Fibroblast of gingiva (primary cell): Measurements from ENCODE around the gene LAD1.

Experiments
- DNase-seq: peaks from one replicate; pipeline ENCODE4 v3.0.0-alpha.2; 2011; ENCODE audit warnings: low read depth

Gene LAD1

GRCh38 chr1:201419256-201419655 lies 20.1 kb upstream of the LAD1 start:
- no peak for DNase-seq

- no peak for DNase-seq
Measured at GRCh38 chr1:201418461-201418860, 19.3 kb upstream of the LAD1 start.

- no peak for DNase-seq
Measured at GRCh38 chr1:201414051-201414738, 15.1 kb upstream of the LAD1 start.

DNA sequence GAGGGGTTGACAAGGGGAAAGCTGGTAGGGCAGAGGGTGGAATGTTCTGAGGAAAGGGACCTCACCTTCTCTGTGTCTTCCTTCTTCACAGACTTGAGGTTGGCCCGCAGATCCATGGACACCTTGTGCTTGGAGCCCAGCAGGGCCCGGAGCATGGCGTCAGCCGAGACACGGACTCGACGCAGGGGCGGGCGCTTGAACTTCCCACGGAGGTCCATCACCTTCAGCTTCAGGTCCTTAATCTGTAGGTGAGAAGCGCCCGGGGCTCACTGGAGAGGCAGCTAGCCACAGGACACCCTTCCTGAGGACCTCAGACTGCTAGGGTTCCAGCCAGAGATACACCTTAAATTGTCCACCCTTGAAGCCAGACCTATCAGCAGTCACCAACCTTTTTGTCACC lies 12.2 kb upstream of the LAD1 start:
- DNase-seq, result no peak

DNA sequence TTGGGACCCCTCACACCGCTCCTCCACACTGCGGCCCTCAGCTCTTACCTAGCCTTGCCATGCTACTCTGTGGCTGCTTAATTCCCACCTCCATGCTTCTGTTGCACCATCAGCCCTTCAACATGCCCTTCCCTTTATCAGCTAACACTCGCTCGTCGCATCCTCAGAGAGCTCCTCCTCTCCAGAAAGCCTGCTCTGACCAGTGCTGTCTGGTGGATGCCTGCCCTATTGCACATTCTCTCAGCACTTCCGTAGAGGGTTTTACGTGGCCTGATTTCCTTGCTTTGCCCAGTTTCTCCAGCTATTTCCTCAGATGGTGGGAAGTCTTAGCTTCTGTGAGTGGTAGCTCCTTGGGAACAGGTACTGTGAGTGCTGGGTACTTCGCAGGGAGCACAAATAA lies 10.3 kb upstream of the LAD1 start:
- DNase-seq, result no peak

- DNase-seq, result no peak
Measured at GRCh38 chr1:201408834-201409200, 9.7 kb upstream of the LAD1 start.

DNA sequence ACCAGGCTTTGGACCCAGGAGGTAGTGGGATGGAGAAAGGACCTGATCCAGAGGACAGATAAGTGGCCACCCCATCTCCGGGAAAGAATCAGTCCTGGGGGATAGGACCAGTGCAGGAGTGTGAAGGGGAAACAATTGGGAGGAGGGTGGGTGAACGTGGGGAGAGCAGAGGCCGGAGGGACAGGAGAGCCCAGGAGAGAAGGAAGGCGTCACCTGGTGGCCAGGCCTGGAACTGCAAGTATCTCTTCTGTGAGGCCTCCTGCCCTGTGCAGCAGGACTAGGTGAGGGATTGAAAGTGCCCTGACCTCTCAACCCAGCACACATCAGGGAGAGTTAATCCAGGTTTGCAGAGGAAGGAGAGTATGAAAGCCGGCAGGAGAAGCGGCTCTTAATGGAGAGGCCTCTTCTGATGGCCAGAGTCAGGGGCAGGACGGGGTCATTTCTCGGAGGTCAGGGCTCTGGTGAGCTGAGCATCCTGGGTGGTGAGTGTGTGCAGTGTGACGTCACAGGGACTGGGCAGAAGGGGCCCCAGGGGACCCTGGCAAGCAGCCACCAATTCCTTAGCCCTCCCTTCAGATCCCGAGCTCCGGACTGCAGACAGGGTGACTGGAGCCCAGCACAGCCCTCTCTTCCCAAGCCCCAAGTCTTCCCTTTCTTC lies 9.2 kb upstream of the LAD1 start:
- peak; percentile 56 for DNase-seq

- DNase-seq, result no peak
Measured at GRCh38 chr1:201406831-201407406, 7.8 kb upstream of the LAD1 start.

DNA sequence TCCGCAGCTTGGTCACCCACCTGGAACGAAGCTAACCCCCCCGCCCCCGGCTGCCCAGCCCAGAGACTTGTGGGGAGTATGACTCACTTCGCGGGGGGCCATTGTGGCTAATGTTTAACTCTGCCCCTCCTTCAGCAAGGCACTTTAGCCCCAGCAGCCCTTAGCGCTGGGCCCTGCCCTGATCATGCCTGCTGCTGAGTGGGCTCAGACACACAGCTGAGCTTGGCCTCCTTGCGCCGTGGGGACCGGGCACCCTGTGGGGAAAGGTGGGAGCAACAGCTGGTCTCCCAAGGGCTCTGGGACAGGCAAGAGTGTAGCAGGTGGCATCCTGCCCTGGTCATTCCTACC lies 6.3 kb upstream of the LAD1 start:
- DNase-seq, result no peak

DNA sequence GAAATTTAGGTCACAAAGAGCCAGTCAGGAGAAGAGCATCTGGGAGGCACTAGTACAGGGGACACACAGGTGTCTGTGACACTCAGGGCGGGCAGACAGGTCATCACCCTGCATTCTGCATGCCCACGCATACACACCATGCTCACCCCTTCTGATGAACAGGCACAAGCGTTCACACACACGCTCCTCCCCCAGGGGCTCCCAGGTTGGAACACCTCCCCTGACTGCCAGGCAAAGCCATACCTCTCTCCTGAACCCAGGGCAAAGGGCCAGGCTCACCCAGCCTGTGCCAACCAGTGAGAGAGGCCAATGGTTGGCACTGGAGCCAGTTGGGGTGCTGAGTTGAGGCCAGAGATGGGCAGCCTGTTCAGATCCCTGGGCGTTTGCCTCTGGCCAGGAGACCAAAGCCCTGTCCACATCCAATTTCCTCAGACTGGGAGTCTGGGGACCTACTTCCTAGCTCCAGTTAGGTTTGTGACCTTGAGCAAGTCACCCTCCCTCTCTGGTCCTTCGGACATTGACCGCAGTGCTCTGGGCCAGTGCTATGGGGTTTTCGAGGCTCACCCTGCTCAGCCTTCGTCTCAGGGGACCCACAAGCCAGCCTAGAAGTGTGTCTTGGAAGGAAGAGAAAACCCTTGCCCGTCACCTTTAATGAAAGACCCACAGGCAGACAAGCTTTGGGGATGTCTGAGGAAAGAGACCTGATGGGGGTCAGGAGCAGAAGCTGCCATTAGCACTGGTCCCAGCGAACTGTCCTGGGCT lies 5.8 kb upstream of the LAD1 start:
- no peak for DNase-seq

DNA sequence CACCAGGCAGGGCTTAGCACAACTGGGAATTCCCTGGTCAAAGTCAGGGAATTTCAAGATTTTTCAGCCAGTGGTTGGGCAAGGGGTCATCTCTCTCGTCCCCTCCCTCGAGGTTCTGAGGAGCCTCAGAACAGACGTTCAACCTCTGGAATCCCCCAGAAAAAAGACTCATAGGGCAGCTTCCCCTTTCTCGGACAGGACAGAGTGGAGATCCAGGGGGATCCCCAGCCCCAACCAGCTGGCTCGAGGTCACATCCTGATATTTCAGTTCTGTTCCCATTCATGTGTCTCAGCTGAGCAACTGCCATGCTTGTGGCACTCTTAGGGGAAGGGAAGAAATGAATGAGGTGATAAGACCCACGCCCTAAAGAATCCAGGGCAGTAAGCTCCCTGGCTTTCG lies 4.9 kb upstream of the LAD1 start:
- DNase-seq, result no peak

DNA sequence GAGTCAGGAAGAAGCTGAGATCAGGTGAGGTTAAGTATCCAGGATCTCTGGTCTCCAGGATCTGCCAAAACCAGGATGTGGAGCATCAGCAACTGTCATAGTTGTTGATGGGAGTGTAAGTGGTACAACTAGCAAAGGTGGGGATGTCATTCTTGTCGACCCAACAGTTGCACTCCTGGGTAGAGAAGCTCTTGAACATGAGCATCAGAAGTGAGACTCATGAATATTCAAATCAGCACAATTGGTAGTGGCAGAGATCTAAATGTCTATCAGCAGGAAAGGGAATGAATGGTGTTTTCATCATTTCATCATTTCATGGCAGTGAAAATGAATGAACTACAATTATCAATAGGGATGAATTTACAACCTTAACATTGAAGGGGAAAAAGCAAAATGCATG lies 4.2 kb upstream of the LAD1 start:
- no peak for DNase-seq

DNA sequence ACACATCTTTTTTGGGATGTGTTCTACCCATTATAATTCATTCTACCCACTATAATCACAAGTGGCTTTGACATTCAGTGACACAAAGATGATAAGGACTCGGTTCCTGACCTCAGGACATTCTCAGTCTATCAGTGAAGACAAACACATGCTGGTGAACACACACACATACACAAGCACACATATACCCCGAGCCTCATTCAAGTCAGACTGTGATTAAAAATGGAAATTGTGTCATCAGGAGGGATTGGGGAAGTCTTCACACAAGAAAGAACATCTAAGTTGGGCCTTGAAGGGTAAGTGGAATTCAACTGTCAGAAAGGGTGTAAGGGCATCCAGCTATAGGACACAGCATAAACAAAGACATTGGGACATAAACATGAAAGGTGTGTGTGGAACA lies 2.6 kb upstream of the LAD1 start:
- DNase-seq, result no peak

DNA sequence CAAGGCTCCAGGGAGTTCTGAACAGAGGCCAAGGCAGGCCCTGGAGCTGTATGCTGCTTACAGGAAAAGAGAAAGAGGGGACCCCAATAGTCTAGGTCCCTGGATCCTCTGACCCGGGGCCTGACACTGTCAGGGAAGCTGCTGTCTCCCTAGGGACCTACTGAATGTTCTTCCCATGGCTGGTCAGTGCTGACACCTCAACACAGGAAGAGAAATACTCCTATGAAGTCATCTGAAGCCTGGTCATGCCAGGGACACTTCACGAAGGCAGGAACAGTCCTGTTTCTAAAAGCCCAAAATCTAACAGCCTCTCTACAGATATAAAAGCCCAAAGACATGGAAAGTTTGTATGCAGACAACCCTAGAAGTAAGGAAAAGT lies 1.7 kb upstream of the LAD1 start:
- DNase-seq, result no peak

DNA sequence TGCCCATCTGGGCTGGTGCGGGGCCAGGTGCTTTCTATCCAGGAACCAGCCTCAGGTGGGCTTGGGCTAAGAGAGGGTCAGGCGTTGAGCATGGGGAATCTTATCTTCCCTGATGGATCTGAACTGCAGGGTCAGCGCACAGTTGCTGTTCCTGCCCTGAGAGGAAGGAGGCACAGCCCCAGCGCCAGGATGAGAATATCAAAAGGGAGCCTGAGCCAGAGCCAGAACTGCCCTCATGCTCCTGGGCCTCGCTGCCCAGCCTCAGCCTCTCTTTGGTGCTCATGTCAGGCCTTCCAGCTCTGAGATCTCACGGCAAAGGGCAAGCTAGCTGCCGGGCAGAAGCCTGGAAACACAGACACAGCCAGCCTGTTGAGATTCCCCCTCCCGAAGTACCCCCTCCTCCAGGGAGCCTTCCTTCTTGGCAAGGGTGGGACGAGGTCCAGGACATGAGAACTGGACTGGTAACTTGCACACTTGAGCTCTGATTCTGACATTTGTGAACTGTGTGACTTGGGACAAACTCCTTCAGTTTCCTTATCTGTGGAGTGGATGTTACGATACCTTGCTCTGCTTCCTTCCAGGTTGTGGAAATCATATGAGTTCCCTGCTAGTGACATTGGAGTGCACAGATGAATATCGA lies 1.2 kb upstream of the LAD1 start:
- DNase-seq, result no peak

- no peak for DNase-seq
Measured at GRCh38 chr1:201399352-201400126, 415 bp upstream of the LAD1 start.

DNA sequence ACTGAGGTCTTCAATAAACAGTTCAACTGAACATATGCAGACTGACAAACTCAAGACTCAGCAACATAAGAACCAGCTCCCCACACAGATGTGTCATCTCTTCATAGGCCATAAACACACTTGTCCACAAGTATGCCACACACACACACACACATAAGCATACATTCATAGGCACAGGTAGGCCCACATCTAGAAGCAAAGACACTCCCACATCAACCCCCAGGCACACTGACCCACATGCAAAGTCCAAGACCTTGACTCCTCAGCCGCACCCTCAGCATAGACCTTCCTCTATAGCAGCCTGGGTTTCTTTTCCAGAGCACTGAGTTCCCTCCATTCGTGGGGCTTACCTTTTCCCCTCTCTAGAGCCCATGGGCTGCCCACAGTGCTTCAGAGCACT lies 1.4 kb downstream of the LAD1 start:
- no peak for DNase-seq

DNA sequence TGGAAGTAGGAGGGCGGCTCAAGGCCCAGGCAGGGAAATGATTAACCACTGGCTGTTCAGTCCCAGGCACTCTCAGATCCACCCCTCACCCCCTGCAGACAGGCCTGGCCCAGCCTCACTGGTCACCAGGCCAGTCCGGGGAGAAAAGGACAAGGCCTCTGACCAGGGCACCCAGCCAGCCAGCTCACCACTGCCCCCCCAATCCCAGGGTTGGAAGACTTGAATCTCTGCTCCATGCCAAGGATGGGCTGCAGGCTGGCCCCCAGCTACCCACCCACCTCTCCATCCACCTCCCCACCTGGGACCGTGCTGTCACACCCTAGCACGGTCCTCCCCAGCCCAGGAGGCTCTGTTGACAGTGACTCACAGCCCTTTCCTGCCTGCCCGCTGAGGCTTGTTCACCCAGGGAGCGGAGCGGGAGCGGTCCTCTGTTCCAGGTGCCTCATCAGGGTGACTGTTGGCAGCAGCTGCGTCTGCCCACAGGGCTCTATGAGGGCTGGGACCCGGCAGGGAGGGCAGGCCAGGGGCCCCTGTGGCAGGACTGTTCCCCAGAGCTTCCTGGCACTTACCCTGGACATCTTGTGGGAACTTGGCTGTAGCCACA lies 2.2 kb downstream of the LAD1 start:
- no peak for DNase-seq

GRCh38 chr1:201395936-201396335 lies 3.2 kb downstream of the LAD1 start:
- no peak for DNase-seq

DNA sequence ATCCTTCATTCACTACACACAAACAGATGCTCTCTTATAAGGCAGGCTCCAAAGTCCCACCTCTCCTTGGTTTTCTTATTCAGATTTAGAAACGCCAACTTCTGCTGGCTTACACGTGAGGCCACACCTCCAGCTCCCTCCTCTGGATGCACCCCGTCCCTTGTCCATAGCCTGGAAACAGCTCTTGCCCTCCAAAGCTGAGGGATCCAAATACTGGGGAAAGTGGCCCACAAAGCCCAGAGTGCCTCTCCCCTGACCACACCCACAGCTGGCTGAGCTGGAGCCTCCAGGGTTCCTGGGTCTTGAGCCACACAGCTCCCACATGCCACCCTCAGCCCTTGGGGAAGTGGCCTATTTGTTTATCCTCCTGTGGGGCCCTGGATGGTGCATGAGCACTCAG lies 4.5 kb downstream of the LAD1 start:
- no peak for DNase-seq

DNA sequence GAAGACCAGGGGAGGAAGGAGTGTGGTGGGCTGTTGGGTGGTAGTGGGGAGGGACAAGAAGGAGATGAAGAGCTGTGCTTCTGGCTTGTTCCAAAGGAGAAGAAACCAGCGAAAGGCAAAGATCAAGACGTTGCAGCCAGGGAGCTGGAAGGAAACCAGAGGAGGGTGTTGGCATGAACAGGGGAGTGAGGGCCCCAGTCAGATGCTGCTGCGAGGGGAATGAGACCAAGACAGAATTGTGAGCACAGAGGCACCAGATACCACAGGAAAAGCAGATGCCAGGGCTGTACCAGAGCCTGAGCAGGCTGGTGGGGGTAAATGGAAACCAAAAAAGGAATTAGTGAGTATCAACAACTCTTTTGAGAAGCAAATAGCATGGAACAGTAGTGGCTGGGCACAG lies 6.0 kb downstream of the LAD1 start:
- DNase-seq, result no peak
